MM.1S (cell line): ENCODE measurements around the gene TRIM54.

Experiments used
- DNase-seq: peaks from one replicate; pipeline ENCODE4 v3.0.0-alpha.2; 2015
- H2AFZ ChIP-seq: fragments of 300-600 bp; sonication (generic); 2 replicates; pipeline ENCODE4 v1.6.0; 2016; ENCODE audit warnings: antibody characterized with exemption, low read length
- H3F3A ChIP-seq: fragments of 300-600 bp; sonication (generic); 2 replicates; pipeline ENCODE4 v1.6.1; 2016; ENCODE audit warnings: mild to moderate bottlenecking, antibody characterized with exemption, low read length, moderate library complexity, mixed read lengths; ENCODE audit not compliant: insufficient read depth
- H3K27ac ChIP-seq: fragments of 300-600 bp; sonication (generic); 2 replicates; pipeline ENCODE4 v1.5.1; 2016; ENCODE audit warnings: mild to moderate bottlenecking, low read length
- H3K27me3 ChIP-seq: fragments of 300-600 bp; sonication (generic); replicated peaks from 2 replicates; pipeline ENCODE4 v1.6.0; 2016; ENCODE audit warnings: low read length; ENCODE audit not compliant: insufficient read depth
- H3K36me3 ChIP-seq: fragments of 300-600 bp; sonication (generic); replicated peaks from 2 replicates; pipeline ENCODE4 v1.6.1; 2016; ENCODE audit warnings: mild to moderate bottlenecking, low read length, mixed read lengths; ENCODE audit not compliant: insufficient read depth
- H3K4me1 ChIP-seq: fragments of 300-600 bp; sonication (generic); 2 replicates; pipeline ENCODE4 v1.6.1; 2016; ENCODE audit warnings: low read length, mixed read lengths
- H3K4me2 ChIP-seq: fragments of 300-600 bp; sonication (generic); 2 replicates; pipeline ENCODE4 v1.6.0; 2016; ENCODE audit warnings: low read depth, low read length
- H3K4me3 ChIP-seq: fragments of 300-600 bp; sonication (generic); 2 replicates; pipeline ENCODE4 v1.5.1; 2016; ENCODE audit warnings: low read length, mixed read lengths
- H3K79me2 ChIP-seq: fragments of 300-600 bp; sonication (generic); 2 replicates; pipeline ENCODE4 v1.6.1; 2016; ENCODE audit warnings: mixed run types, low read length, mixed read lengths
- H3K9ac ChIP-seq: fragments of 300-600 bp; sonication (generic); 2 replicates; pipeline ENCODE4 v1.6.1; 2016; ENCODE audit warnings: low read length, mixed read lengths
- H3K9me2 ChIP-seq: fragments of 300-600 bp; sonication (generic); replicated peaks from 2 replicates; pipeline ENCODE4 v1.6.1; 2016; ENCODE audit warnings: mild to moderate bottlenecking, low read length, mixed read lengths; ENCODE audit not compliant: insufficient read depth
- H3K9me3 ChIP-seq: fragments of 300-600 bp; sonication (generic); replicated peaks from 2 replicates; pipeline ENCODE4 v1.6.1; 2016; ENCODE audit warnings: mild to moderate bottlenecking, low read length, mixed read lengths; ENCODE audit not compliant: insufficient read depth
- H4K20me1 ChIP-seq: fragments of 300-600 bp; sonication (generic); 2 replicates; pipeline ENCODE4 v1.6.1; 2016; ENCODE audit warnings: mild to moderate bottlenecking, low read length, moderate library complexity, mixed read lengths; ENCODE audit not compliant: insufficient read depth
- CTCF ChIP-seq: fragments of 300-600 bp; sonication (generic); IDR thresholded peaks from 2 replicates; pipeline ENCODE4 v1.5.1; 2016; ENCODE audit warnings: antibody characterized with exemption, low read length, mixed read lengths
- EZH2 ChIP-seq: fragments of 300-600 bp; sonication (generic); optimal IDR thresholded peaks from 2 replicates; pipeline ENCODE3; 2017; ENCODE audit warnings: low read depth, mild to moderate bottlenecking, antibody characterized with exemption, low read length, mixed read lengths
- EZH2phosphoT487 ChIP-seq: fragments of 300-600 bp; sonication (generic); IDR thresholded peaks from 2 replicates; pipeline ENCODE4 v1.6.1; 2018; ENCODE audit warnings: antibody characterized with exemption, low read length

The TRIM54 gene

GRCh38 chr2:27261926-27262298 is 20.3 kb upstream of the TRIM54 start:
- TF ChIP-seq EZH2phosphoT487 (no peak), EZH2 (no peak), CTCF (no peak)
- Histone ChIP-seq H2AFZ (no peak overlapping the region), H3F3A (no peaks in the 10 kb centered on the region), H3K36me3 (no peaks in the 10 kb centered on the region), H3K4me2 (no peak overlapping the region), H3K9me2 (no peaks in the 10 kb centered on the region), H3K4me1 (peaks cover 5% of the 10 kb centered on the region; the same call in 1 of the 2 replicates), H4K20me1 (no peaks in the 10 kb centered on the region), H3K9me3 (no peaks in the 10 kb centered on the region), H3K4me3 (no peak overlapping the region), H3K79me2 (no peaks in the 10 kb centered on the region), H3K27ac (no peak overlapping the region), H3K27me3 (peaks cover 71% of the 10 kb centered on the region), H3K9ac (no peak overlapping the region)
- no peak for DNase-seq

- Histone ChIP-seq H3K4me1 (peaks cover 5% of the 10 kb centered on the region; the same call in 1 of the 2 replicates), H2AFZ (peak within 1 kb of the TSS; percentile 71), H3K4me2 (peak within 1 kb of the TSS; percentile 81), H3F3A (no peaks in the 10 kb centered on the region), H3K9ac (no peak within 1 kb of the TSS), H4K20me1 (no peaks in the 10 kb centered on the region), H3K79me2 (no peaks in the 10 kb centered on the region), H3K9me3 (no peaks in the 10 kb centered on the region), H3K4me3 (peak within 1 kb of the TSS; percentile 65), H3K27me3 (peaks cover 63% of the 10 kb centered on the region), H3K27ac (no peak within 1 kb of the TSS), H3K36me3 (no peaks in the 10 kb centered on the region), H3K9me2 (no peaks in the 10 kb centered on the region)
- DNase-seq, result peak; percentile 62
- TF ChIP-seq EZH2 (peak; percentile 92), CTCF (no peak; the same call in 1 of the 2 replicates), EZH2phosphoT487 (0 out of 2 replicates have a peak, but pooled peaks have one; percentile 66)
Observed at GRCh38 chr2:27262379-27263286, 19.6 kb upstream of the TRIM54 start, which contains the start of gene SLC30A3. Gene SLC30A3, minus strand, starts transcription at chr2:27263047. Its CDS starts 141 bp downstream, at chr2:27262906.

DNA sequence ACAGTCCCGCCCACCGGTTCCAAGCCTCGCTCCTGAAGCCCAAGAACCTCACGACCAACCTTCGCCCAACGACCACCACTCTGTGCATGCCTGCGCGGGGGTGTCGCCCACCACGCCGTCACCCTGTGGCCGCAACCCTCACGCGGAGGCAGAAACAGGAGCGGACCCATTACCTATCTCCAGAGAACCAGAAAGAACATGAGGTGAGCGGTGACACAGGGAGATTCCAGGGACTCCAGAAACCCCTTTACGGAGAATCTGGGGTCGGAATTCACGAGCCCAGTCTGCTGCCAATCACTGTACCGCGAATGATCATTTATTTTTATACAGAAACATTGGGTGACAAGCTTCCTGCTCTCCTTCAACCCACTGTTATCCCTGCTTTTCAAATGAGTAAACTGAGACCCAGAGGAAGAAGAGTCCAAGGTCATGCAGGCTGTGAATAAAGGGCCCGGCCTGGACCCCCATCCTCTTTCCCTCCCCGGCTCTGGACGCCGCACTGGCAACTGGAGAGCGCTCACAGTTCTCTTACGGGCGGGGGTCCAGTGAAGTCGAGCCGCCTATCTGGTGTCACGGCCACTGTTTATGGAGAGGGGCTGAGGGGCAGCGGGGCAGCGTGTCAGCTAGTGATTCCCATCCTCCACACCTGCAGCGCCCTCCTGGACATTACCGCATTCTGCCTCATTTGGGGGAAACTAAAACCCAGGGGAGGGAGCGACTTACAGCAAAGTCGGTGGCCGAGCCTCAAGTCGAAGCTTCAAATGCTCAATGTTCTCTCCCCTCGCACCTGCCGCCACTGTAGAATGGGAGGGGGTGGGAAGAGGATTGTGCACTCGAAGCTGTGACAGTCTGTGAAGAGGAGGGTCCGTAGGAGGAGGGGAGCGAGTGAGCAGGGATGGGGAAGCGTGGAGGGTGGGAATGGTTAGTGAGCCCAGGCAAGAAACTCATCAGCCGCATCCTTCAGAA is 18.7 kb upstream of the TRIM54 start:
- Histone ChIP-seq H3K9me2 (no peaks in the 10 kb centered on the region), H3K4me3 (peak overlapping the region; percentile 65), H3K36me3 (no peaks in the 10 kb centered on the region), H3K9me3 (no peaks in the 10 kb centered on the region), H3K9ac (no peak overlapping the region), H3K27me3 (peaks cover 56% of the 10 kb centered on the region), H3K4me1 (peaks cover 5% of the 10 kb centered on the region; the same call in 1 of the 2 replicates), H3K79me2 (no peaks in the 10 kb centered on the region), H2AFZ (peak overlapping the region; percentile 71), H3K4me2 (peak overlapping the region; percentile 81), H3F3A (no peaks in the 10 kb centered on the region), H4K20me1 (no peaks in the 10 kb centered on the region), H3K27ac (no peak overlapping the region)
- TF ChIP-seq EZH2 (no peak), EZH2phosphoT487 (no peak), CTCF (no peak)
- DNase-seq, result no peak
